ENCODE data around the gene USH2A. TPM values are rescaled to one million over a fixed set of nuclear protein-coding genes. Genes with fewer than 3 reads are reported as not detected.

Gene USH2A
- polyA plus RNA-seq, 2 of the 4 experiments (the other 2 are of a cell fraction), result not detected

DNA sequence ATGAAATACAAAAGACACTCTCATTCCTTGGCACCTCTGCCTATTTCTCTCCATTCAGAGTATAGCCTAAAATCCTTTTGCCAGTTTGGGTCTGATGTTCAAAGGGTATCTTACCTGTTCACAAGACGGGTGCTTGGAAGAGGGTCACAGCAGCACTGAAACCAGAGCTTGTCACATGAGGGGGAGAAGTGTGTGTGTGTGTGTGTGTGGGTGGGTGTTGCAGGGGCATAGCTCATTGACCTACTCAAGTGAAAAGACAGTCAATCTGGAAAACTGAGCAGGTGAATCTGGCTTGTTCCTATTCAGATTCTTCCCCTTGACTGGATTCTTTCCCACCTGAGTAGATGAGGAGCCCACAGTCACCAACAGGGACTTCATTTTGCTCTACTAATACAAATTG, 792.2 kb downstream of the USH2A start (continued):
- TF ChIP-seq, protein P1, sequence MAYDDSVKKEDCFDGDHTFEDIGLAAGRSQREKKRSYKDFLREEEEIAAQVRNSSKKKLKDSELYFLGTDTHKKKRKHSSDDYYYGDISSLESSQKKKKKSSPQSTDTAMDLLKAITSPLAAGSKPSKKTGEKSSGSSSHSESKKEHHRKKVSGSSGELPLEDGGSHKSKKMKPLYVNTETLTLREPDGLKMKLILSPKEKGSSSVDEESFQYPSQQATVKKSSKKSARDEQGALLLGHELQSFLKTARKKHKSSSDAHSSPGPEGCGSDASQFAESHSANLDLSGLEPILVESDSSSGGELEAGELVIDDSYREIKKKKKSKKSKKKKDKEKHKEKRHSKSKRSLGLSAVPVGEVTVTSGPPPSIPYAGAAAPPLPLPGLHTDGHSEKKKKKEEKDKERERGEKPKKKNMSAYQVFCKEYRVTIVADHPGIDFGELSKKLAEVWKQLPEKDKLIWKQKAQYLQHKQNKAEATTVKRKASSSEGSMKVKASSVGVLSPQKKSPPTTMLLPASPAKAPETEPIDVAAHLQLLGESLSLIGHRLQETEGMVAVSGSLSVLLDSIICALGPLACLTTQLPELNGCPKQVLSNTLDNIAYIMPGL (CRISPR knock-in tag; IDR thresholded peaks at IDR 0.05; ENCODE audit: borderline replicate concordance), result no peak
- TF ChIP-seq HEYL (CRISPR knock-in tag; IDR thresholded peaks at IDR 0.05), result no peak
- no peak for TF ChIP-seq RAD21 (conservative IDR thresholded peaks at IDR 0.05 in 1 of 2, IDR thresholded peaks at IDR 0.05 in 1 of 2)

DNA sequence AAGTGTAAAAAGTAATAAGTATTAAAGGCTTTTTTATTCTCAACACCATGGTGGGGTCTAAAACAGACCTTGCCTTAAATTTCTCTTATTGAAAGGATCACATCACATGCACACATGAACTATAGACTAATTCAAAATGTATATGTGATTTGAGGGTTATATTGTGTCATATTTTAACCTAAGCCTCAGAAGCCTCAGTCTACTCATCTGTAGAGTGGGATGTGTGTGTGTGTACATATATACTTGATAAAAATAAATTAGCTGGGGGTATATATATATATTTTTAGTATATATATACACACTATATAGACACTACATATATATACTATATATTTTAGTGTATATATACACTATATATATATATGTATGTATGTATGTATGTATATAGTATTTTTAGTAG, 797.3 kb downstream of the USH2A start:
- DNase-seq (ENCODE audit: low read depth in 1 of 2, low spot score in 1 of 2) (no peak), FAIRE-seq (no peak), ATAC-seq (no peak)
- no peak overlapping the region for H3K27ac ChIP-seq
- TF ChIP-seq, protein P2, sequence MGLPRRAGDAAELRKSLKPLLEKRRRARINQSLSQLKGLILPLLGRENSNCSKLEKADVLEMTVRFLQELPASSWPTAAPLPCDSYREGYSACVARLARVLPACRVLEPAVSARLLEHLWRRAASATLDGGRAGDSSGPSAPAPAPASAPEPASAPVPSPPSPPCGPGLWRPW (IDR thresholded peaks at IDR 0.05), result no peak
- TF ChIP-seq ZC3H11A (IDR thresholded peaks at IDR 0.05) (no peak), SREBF2 (IDR thresholded peaks at IDR 0.05) (no peak), RCOR1 (IDR thresholded peaks at IDR 0.05; ENCODE audit: low read depth, low read length) (no peak), RAD21 (conservative IDR thresholded peaks at IDR 0.05 in 1 of 2, IDR thresholded peaks at IDR 0.05 in 1 of 2) (no peak), ATOH8 (CRISPR knock-in tag; IDR thresholded peaks at IDR 0.05; ENCODE audit: low read depth) (no peak), POLR2A (IDR thresholded peaks at IDR 0.05; ENCODE audit: low read length) (no peak), TFCP2L1 (CRISPR knock-in tag; IDR thresholded peaks at IDR 0.05) (no peak), HEYL (CRISPR knock-in tag; IDR thresholded peaks at IDR 0.05) (no peak)
- TF ChIP-seq, protein P1 (CRISPR knock-in tag; IDR thresholded peaks at IDR 0.05; ENCODE audit: borderline replicate concordance), result no peak
- no peak overlapping the region for H3K4me3 ChIP-seq
- no peaks in the 10 kb centered on the region for H3K4me1 ChIP-seq
- POLR2A ChIA-PET, result no interaction called here
- H3K9me3 ChIP-seq, result no peaks in the 10 kb centered on the region
- CTCF ChIA-PET, result no interaction called here
- H3K4me2 ChIP-seq, result no peak overlapping the region

- Histone ChIP-seq H3K27ac (no peak overlapping the region), H3K4me3 (no peak overlapping the region), H3K4me1 (no peaks in the 10 kb centered on the region), H3K9me3 (no peaks in the 10 kb centered on the region), H3K4me2 (no peak overlapping the region)
- POLR2A ChIA-PET, result no interaction called here
- no peak for ATAC-seq
- no peak for FAIRE-seq
- 91% methylated on average over 4 of the region's 4 CpGs for WGBS (ENCODE audit: missing lambda C conversion rate)
- TF ChIP-seq MYC (IDR thresholded peaks at IDR 0.05; ENCODE audit: borderline replicate concordance, low read length) (no peak), SMC3 (IDR thresholded peaks at IDR 0.05) (no peak), ZSCAN20 (CRISPR knock-in tag; IDR thresholded peaks at IDR 0.05) (no peak), CHD2 (IDR thresholded peaks at IDR 0.05; ENCODE audit: low read length, partially characterized antibody) (no peak), JUN (IDR thresholded peaks at IDR 0.05) (no peak), TP53 (CRISPR knock-in tag; IDR thresholded peaks at IDR 0.05) (no peak), RCOR1 (IDR thresholded peaks at IDR 0.05; ENCODE audit: low read depth, low read length) (no peak), ESRRA (IDR thresholded peaks at IDR 0.05; ENCODE audit: borderline replicate concordance, low read length) (no peak), PHF8 (IDR thresholded peaks at IDR 0.05; ENCODE audit: borderline replicate concordance, low read depth) (no peak), ELK1 (IDR thresholded peaks at IDR 0.05; ENCODE audit: low read depth, low read length) (no peak), GATA3 (IDR thresholded peaks at IDR 0.05; ENCODE audit: borderline replicate concordance) (no peak)
- DNase-seq (ENCODE audit: low read depth in 1 of 2, low spot score in 1 of 2), result no peak
- CTCF ChIA-PET, result interaction anchor here (1.3 kb wide), 1 partner anchor 16 kb away, joined by 5 read pairs; no protein-coding TSS in a partner anchor
These were observed 800.1 kb downstream of the USH2A start for GRCh38 chr1:215623162-215623561.
